G401 (cell line): Measurements from ENCODE around the gene BRIP1. TPM values are rescaled to one million over a fixed set of nuclear protein-coding genes. Genes with fewer than 3 reads are reported as not detected.
"Not testable (repeated sequence)": the region's sequence is repeated elsewhere in the genome, so short reads cannot be mapped to it uniquely, and the experiment has no call there.

Experiments used
- DNase-seq: peaks from one replicate; pipeline ENCODE4 v3.0.0-alpha.2; 2015; ENCODE audit warnings: low spot score
- in situ Hi-C: cut with HindIII; loops from 2 replicates; pipeline ENCODE4 v1.10.0; 2016; ENCODE audit warnings: low sequenced_read_pairs, mixed read lengths
- total RNA-seq: library from RNA; depleted of rRNA; stranded (reverse); fragments of >200 nt; shearing (Covaris generic); gene quantifications from 2 replicates; pipeline ENCODE4 v1.2.3, GENCODE V29; 2014

The BRIP1 gene
- total RNA-seq, 1 experiment from 2014 or later: 15.2 TPM

GRCh38 chr17:61719220-61719619, 144.1 kb downstream of the BRIP1 start:
- in situ Hi-C loops, DNase-seq: not testable (repeated sequence)

GRCh38 chr17:61718022-61718421, 145.3 kb downstream of the BRIP1 start:
- in situ Hi-C loops: no loop called here
- no peak for DNase-seq

DNA sequence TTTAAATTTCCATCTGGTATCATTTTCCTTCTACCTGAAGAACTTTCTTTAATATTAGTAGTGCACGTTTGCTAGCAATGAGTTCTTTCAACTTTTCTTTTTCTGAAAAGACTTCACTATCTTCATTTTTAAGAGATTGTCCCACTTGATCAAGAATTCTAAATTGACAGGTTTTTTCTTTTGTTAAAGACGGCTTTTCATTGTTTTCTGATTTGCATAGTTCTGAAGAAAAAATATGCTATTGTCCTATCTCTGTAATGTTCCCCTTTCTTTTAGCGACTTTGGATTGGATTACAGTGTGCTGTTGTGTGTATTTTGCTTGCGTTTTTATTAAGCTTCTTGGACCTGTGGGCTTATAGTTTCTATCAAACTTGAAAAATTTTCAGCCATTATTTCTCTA, 146.0 kb downstream of the BRIP1 start:
- DNase-seq: no peak
- in situ Hi-C loops: no loop called here

DNA sequence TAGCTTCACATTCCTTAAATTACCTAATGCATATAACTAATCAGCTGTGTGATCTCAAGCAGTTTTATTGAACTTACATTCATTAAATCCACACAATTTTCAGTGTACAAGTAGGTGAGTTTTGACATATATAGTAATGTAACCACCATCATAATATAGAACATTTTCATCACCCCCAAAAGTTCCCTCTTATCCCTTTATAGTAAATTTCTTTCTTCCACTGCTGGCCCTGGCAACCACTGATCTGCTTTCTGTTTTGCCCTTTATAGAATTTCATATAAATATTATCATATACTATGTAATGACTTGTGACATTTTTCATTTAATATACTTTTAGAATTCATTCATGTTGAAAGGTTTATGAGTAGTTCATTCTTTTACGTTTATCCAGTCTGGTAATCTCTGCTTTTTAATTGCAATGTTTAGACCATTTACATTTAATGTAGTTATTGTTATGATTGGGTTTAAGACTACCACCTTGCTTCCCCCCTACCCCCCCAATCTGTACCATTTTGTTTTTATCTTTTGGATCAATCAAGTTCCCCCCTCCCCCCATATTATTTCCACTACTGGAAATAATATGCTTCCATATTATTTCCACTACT, 147.0 kb downstream of the BRIP1 start:
- in situ Hi-C loops: no loop called here

DNA sequence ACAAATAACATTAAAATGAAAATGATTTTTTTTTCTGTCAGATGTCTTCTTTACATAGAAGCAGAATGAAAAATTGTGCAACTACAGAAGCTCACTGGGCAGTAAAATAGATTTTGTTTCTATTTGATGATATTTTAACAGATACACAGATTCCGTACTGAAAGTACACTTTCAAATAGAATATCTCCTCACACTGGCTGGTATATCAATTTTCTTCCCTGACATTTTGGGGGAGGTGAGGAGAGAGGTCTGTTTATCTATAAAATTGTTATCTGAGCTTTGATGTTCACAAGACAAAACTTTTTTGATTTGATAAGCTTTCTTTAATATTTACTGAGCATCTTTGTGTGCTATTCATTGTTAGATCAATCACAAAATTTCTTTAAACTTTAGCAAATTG, 148.0 kb downstream of the BRIP1 start:
- DNase-seq: no peak
- in situ Hi-C loops: no loop called here

More for the DNA sequence above, 147.0 kb downstream of the BRIP1 start:
- no peak for DNase-seq

GRCh38 chr17:61714300-61714699, 149.0 kb downstream of the BRIP1 start:
- DNase-seq: no peak
- in situ Hi-C loops: no loop called here

DNA sequence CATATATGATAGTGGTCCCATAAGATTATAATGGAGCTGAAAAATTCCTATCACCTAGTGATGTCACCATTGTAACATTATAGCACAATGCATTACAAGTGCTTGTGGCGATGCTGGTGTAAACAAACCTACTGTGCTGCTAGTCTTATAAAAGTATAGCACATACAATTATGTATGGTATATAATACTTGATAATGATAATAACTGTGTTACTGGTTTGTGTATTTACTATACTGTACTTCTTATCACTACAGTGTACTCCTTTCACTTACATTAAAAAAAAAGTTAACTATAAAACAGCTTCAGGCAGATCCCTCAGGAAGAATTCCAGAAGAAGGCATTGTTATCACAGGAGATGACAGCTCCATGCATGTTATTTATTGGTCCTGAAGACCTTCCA, 150.3 kb downstream of the BRIP1 start:
- DNase-seq: no peak
- in situ Hi-C loops: no loop called here

DNA sequence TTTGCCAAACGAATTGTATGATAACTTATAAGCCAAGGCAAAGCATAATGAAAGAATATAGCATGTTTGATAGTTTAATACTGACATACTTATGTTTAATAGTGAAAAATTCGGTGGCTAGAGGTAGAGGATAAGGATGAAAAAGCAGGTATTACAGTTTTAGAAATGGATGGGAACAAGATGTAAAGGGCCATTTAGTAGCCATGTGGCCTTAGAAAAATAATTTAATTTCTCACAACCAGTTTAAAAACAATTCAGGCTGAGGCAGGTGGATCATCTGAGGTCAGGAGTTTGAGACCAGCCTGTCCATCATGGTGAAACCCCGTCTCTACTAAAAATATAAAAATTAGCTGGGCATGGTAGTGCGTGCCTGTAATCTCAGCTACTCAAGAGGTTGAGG, 152.8 kb downstream of the BRIP1 start:
- in situ Hi-C loops: no loop called here
- DNase-seq: no peak

DNA sequence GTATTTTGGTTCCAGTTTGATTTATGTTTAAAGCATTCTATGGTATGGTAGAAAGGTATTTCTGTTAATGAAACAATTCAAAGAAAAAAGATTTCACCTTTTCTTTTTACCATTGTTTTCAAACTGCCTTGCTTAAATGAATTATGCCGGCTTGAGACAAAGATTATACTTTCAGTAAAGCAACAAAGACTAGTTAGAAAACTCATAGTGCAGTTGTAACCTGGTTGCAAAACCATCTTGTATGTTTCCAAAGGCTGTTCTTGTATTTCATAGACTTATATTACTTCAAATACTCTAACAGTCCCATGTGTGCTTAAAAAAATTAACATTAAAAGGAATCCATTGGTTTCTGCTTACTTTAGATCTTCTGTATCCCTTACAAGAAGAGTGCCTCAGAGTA, 153.8 kb downstream of the BRIP1 start:
- in situ Hi-C loops: no loop called here

DNA sequence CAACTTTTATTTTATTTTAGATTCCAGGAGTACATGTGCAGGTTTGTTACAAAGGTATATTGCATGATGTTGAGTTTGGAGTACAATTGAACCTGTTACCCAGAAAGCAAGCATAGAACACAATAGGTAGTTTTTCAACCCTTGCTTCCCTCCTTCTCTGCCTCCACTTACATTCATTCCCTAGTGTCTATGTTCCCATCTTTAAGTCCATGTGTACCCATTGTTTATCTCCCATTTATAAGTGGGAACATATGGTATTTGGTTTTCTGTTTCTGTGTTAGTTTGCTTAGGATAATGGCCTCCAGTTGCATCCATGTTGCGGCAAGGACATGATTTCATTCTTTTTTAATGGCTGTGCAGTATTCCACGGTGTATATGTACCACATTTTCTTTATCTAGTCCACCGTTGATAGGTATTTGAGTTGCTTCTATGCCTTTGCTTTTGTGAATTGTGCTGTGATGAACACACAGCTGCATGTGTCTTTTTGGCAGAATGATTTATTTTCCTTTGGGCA, 158.3 kb downstream of the BRIP1 start:
- in situ Hi-C loops: no loop called here
- DNase-seq: no peak

More for the DNA sequence above, 153.8 kb downstream of the BRIP1 start:
- DNase-seq: no peak

DNA sequence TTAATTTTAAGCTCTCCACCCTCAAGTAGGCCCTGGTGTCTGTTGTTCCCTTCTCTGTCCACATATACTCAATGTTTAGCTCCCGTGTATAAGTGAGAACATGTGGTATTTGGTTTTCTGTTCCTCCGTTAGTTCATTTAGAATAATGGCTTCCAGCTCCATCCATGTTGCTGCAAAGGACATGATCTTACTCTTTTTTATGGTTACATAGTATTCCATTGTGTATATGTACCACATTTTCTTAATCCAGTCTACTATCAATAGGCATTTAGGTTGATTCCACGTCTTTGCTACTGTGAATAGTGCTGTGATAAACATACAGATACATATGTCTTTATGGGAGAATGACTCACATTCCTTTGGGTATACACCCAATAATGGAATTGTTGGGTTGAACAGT, 160.9 kb downstream of the BRIP1 start:
- no peak for DNase-seq
- in situ Hi-C loops: no loop called here

DNA sequence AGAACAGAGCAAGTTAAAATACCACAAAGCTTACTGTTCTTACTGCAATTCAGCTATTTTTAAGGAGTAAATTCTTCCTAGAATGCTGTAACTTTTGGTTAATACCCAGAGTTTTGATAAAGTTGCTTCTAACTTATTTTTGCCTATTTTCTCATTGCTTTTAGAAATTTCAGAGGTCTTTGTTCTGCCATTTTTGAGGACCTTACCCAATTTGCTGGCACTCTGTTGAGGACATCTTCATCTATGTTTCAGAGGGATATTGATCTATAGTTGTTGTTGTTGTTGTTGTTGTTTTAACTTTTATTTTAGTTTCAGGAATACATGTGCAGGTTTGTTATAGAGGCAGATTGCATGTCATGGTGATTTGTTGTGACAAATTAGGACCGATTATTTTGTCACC, 161.3 kb downstream of the BRIP1 start:
- no peak for DNase-seq
- in situ Hi-C loops: no loop called here

GRCh38 chr17:61701334-61701733, 162.0 kb downstream of the BRIP1 start:
- DNase-seq: no peak
- in situ Hi-C loops: no loop called here

GRCh38 chr17:61700252-61700651, 163.1 kb downstream of the BRIP1 start:
- no peak for DNase-seq
- in situ Hi-C loops: no loop called here

- in situ Hi-C loops: no loop called here
- no peak for DNase-seq
These were observed 163.6 kb downstream of the BRIP1 start for GRCh38 chr17:61699694-61700093.

GRCh38 chr17:61699032-61699431, 164.3 kb downstream of the BRIP1 start:
- in situ Hi-C loops: no loop called here
- DNase-seq: no peak

DNA sequence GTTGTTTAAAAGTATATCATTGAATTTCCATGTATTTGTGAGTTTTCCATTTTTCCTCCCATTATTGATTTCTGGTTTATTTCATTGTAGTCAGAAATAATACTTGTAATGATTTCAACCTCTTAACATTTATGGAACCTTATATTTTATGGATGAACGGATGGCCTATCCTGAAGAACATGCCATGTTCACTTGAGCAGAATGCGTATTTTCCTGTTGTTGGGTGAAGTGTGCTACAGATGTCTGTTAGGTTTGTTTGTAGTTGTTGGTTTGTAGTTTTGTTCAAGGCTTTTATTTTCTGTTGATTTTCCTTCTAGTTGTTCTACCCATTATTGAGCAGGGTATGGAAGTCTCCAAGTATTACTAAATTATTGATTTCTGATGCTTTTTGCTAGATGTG, 165.1 kb downstream of the BRIP1 start:
- in situ Hi-C loops: no loop called here
- DNase-seq: no peak

- in situ Hi-C loops: no loop called here
- DNase-seq: no peak
These were observed 167.5 kb downstream of the BRIP1 start for GRCh38 chr17:61695779-61696337.

DNA sequence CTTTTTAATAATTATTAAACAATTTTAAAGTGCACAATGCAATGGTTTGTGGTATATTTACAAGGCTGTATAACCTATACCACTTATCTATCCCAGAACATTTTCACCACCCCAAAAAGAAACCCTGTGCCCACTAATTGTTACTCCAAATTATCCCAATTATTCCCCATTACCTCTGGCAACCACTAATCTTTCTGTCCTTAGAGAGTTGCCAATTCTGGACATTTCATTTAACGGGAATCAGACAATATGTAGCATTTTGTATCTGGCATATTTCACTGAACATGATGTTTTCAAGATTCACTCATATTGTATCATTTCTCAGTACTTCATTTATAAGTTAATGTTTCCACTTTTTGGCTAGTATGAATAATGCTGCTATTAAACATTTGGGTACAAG, 169.2 kb downstream of the BRIP1 start:
- DNase-seq: no peak
- in situ Hi-C loops: no loop called here

GRCh38 chr17:61689610-61690180, 173.6 kb downstream of the BRIP1 start:
- no peak for DNase-seq

GRCh38 chr17:61687769-61688168, 175.6 kb downstream of the BRIP1 start:
- in situ Hi-C loops: no loop called here
- no peak for DNase-seq

More at GRCh38 chr17:61689610-61690180, 173.6 kb downstream of the BRIP1 start:
- in situ Hi-C loops: no loop called here
